Myocyte (in vitro differentiated cells): ENCODE measurements around the gene ACTL7B. TPM values are rescaled to one million over a fixed set of nuclear protein-coding genes. Genes with fewer than 3 reads are reported as not detected.
"Not testable (repeated sequence)": the region's sequence is repeated elsewhere in the genome, so short reads cannot be mapped to it uniquely, and the experiment has no call there.

Experiments
- DNase-seq: peaks from one replicate; pipeline ENCODE4 v3.0.0-alpha.2; 2012; ENCODE audit warnings: low read depth
- total RNA-seq: library from RNA; depleted of rRNA; stranded (reverse); fragments of >200 nt; gene quantifications from 2 replicates; pipeline ENCODE4 v1.2.3, GENCODE V29; 2014

ACTL7B gene
- total RNA-seq, 1 donor from 2014 or later, result not detected

DNA sequence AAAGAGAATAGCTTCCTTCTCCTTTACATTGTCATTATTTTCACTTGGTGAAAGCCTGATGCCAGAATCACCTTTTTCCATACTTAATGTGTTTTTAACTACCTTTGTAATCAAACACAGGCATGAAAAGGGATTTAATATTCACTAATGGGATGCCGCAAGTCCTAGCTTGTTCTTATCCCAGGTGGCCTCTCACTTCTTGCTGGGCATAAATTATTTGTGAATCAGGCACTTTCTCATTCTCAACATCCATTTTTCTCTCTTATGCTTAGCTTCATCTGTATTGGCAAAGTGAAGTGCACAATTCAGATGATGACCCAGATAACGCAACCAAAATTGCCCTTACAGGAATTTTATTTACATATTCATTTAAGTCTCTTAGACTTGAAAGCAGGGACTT, 10.9 kb downstream of the ACTL7B start:
- no peak for DNase-seq

DNA sequence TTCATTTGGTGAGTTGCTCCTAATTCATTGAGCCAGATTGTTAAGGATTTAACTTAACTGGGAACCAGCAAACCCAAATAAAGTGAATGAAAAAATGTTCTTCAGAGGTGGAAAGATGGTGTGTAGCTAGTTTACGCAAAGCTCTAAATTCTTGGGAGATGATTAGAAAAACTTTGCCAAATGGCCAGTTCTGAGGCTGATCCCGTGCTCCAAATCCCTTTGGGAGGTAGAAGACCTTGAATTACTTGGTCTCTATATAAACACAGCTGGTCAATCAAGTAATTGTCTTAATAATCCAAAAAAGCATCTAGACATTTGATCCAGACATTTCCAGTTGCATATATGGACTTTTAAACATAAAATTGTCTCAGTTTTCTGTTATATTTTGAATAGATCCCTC, 11.4 kb downstream of the ACTL7B start:
- DNase-seq, result no peak

GRCh38 chr9:108842610-108843295, 13.0 kb downstream of the ACTL7B start:
- DNase-seq, result no peak

- not testable (repeated sequence) for DNase-seq
Measured at GRCh38 chr9:108839561-108839960, 16.2 kb downstream of the ACTL7B start.

DNA sequence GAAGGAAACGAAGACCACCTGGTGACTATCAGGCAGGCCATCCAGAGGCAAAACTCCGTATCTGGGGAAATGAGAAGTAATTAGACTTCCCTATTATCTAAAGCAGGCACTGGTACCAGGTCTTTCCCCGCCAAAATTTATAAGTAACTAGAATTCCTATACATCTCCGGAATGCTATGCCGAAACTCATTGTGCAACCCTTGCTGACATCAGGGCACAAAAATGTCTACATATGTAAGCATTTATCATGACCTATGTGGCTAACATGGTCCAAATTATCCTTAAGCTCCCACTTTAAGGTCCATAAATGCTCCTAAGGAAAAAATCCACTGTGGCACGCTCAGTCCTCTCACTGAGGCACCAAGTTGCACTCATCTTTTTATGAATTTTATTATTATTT, 17.8 kb downstream of the ACTL7B start:
- no peak for DNase-seq

DNA sequence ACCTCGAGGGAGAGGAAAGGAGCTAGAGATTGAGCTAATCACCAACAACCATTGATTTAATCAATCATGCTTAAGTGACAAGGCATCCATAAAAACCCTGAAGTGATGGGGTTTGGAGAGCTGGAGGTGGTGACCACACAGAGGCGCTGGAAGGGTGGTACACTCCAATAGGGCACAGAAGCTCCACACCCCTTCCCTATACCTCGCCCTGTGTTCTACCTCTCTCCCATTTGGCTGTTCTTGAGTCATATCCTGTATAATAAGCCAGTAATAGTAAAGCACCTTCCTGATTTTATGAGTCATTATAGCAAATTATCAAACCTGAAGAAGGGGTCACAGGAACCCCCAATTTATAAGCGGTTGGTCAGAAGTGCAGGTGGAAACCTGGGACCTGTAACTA, 18.3 kb downstream of the ACTL7B start:
- DNase-seq, result no peak

DNA sequence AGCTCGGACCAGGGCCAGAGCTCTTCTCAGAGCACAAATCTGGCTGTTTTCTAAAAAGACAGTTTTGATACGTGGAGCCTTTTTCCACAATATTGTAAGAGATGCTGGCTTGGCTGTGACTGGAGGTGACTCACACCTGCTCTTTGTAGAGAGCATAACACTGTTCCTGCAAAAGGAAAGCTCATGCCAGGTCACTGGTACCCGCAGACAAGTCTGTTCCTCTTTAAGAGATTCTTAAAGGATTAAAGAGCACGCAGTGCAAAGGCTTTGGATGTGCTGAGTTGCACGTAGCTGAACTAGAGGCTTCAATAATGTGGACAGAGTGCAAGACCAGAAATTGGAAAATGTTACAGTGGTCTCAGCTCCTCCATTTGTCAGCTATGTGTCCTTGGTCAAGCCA, 19.0 kb downstream of the ACTL7B start:
- no peak for DNase-seq

DNA sequence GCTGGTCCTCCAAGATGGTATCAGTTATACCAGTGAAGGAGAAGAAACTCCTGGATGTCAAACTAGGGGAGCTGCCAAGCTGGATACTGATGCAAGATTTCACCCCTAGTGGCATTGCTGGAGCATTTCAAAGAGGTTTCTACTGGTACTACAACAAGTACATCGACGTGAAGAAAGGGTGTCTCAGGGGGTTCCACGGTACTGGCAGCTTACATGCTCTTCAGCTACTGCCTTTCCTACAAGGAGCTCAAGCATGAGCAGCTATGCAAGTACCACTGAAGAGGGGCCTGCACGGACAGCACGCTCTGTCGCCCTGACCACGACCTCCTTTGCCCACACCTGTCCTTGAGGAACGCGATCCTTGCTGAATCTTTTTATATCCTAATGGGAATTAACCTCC, 19.5 kb downstream of the ACTL7B start:
- DNase-seq, result no peak

- no peak for DNase-seq
Measured at GRCh38 chr9:108835831-108836230, 20.0 kb downstream of the ACTL7B start.

- peak; percentile 67 for DNase-seq
Measured at GRCh38 chr9:108834959-108835665, 20.7 kb downstream of the ACTL7B start.

DNA sequence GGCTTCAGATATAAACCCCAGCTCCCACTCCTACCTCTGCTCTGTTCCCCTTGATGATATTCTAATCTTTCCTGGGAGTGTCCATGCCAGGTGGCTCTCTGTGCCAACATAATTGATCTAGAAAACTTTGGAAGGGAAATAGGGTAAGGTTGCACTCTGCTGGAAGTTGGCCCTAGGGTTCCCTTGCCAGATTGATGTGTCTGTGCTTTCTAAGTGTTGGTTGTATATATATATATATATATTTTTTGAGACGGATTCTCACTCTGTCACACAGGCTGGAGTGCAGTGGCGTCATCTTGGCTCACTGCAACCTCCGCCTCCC, 23.6 kb downstream of the ACTL7B start:
- DNase-seq, result no peak

- DNase-seq, result no peak
Measured at GRCh38 chr9:108831496-108832178, 24.1 kb downstream of the ACTL7B start.

- DNase-seq, result no peak
Measured at GRCh38 chr9:108830272-108830671, 25.5 kb downstream of the ACTL7B start.

DNA sequence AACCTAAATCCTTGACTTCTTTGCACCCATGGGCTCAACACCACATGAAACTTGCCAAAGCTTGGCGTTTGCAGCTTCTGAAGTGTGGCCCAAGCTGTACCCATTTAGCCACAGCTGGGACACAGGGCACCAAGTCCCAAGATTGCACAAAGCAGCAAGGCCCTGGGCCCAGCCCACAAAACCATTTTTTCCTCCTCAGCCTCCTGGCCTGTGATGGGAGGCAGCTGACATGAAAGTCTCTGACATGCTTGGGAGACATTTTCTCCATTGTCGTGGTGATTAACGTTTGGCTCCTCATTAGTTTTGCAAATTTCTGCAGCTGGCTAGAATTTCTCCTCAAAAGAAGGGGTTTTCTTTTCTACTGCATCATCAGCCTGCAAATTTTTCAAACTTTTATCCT, 32.0 kb downstream of the ACTL7B start:
- no peak for DNase-seq

GRCh38 chr9:108816037-108816436, 39.7 kb downstream of the ACTL7B start:
- no peak for DNase-seq

GRCh38 chr9:108815156-108815555, 40.6 kb downstream of the ACTL7B start:
- DNase-seq, result no peak

DNA sequence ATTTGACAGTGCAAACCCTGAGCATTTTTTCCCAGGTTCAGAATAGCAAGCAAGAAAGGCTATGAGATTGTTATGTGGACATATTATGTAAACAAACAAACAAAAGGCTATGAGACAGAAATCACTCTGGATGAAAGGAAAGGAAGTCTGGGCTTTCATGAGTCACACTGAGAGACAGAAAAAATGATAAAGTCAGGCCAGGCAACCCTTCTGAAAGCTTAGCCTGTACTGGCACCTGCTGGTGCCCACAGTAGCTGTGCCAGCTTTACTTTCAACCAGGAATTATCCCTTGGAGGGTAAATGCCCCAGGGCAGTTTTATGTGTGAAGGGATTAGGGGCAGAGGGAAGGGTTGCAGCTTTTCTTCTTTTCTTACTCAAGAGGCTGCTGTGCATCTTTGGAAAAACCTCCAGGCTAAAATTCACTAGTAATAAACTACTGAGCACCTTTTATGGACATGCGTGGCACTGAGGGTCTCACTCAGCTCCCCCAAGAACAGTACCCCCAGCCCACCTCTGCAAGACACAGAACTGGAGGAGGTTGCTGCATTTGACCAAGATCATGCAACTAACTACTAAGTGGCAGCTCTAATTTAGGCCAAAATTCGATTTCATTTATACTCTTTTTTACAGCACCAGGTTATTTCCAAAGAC, 41.7 kb downstream of the ACTL7B start:
- DNase-seq, result peak; percentile 71

GRCh38 chr9:108812396-108813025, 43.3 kb downstream of the ACTL7B start:
- DNase-seq, result no peak

DNA sequence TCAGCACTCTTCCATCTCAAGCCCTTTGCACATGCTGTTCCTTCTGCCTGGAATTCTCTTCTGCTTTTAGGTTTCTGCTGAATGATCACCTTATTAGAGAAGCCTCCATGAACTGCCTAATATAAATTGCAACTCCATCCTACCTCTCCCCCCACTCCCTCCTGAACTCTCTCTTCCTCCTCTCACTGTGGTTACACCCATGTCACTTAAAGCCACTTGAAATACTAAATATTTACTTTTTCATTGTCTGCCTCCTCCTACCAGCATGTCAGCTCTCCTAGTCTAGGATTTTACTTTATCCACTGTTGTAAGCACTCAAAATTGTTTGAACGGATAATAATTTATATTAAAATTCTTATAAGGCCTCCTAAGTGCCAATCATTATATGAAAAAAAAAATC, 43.8 kb downstream of the ACTL7B start:
- DNase-seq, result no peak

GRCh38 chr9:108809269-108809668, 46.5 kb downstream of the ACTL7B start:
- DNase-seq, result no peak
